NCI-H1105 treated with DMSO at 0.1 percent for 48 hours (cell line): ENCODE results near the gene OR2C1.

Experiments
- DNase-seq: peaks from one replicate; lab custom pipeline; 2025; lab: John Stamatoyannopoulos, UW

Gene OR2C1

DNA sequence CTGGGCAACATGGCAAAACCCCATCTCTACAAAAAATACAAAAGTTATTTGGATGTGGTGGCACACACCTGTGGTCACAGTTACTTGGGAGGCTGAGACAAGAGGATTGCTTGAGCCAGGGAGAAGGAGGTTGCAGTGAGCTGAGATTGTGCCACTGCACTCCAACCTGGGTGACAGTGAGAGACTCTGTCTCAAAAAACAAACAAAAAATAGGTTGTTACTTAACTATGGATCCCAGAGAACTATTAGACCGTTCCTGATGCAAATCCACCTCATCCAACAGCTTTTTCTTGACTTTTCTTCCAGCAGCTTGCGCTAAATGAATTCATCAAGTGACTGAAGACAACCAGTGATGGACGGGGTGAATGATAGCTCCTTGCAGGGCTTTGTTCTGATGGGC lies at the start of gene OR2C1:
TSS of gene OR2C1 (plus strand) at position 301 of the 400 bp plus-strand sequence. CDS start at position 353, 52 bp downstream.
- DNase-seq: no peak

DNA sequence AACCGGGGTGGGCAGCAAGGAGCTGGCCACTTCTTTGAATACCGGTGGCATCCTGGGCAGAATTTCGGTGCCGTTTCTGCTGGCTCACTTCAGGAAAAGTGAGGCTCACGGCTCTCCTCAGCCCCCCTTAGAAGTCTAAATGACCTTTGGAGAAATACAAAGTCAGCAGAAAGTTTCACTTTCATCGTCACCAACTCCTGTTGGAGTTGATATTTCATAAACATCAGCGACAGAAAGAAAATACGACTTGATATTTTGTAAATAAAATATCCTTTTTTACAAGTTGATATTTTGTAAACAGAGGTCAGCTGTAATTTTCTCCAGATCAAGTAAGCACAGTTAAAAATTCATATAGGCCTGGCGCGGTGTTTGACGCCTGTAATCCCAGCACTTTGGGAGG lies 49.6 kb upstream of the OR2C1 start:
- no peak for DNase-seq

GRCh38 chr16:3311496-3311895 lies 44.2 kb upstream of the OR2C1 start:
- DNase-seq: no peak

- DNase-seq: no peak
These were observed 38.2 kb upstream of the OR2C1 start for GRCh38 chr16:3317315-3317999.

GRCh38 chr16:3321816-3322215 lies 33.9 kb upstream of the OR2C1 start:
- no peak for DNase-seq

GRCh38 chr16:3327514-3327913 lies 28.2 kb upstream of the OR2C1 start:
- no peak for DNase-seq

- no peak for DNase-seq
These were observed 27.6 kb upstream of the OR2C1 start for GRCh38 chr16:3328104-3328503.

- no peak for DNase-seq
These were observed 27.0 kb upstream of the OR2C1 start for GRCh38 chr16:3328643-3329042.

DNA sequence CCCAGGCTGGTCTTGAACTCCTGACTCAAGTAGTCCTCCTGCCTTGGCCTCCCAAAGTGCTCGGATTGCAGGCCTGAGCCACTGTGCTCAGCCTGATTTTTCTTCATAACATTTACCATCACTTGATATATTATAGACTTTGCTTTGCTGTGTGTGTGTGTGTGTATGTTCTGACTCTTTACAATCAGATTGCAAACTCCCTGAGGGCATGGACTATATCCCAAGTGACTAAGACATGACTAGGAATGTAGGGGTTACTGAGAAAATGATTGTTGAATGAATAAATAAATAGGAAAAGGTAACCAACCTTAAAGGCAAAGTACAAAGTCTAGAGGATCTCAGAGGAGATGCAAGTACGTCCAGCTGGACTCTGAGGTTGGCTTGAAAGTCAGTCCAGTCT lies 9.6 kb upstream of the OR2C1 start:
- DNase-seq: no peak

DNA sequence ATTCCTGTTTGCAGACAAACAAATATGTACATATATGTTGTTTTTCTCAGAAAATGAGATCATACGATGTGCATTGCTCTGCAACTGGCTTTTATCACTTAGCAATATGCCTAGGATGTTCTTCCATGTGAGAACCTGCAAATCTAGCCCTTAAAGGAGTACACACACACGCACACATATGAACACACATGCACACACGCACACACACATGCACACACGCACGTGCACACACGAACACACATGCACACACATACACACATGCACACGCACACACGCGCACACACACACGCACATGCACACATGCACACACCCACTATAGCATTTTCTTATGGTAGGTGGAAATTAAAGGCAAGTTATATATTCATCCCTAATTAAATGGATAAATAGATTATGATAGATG lies 8.1 kb upstream of the OR2C1 start:
- DNase-seq: no peak

- DNase-seq: no peak
These were observed 7.0 kb upstream of the OR2C1 start for GRCh38 chr16:3348547-3349167.

GRCh38 chr16:3349175-3349574 lies 6.5 kb upstream of the OR2C1 start:
- DNase-seq: no peak

GRCh38 chr16:3356118-3356517 lies 429 bp downstream of the OR2C1 start:
- DNase-seq: no peak

DNA sequence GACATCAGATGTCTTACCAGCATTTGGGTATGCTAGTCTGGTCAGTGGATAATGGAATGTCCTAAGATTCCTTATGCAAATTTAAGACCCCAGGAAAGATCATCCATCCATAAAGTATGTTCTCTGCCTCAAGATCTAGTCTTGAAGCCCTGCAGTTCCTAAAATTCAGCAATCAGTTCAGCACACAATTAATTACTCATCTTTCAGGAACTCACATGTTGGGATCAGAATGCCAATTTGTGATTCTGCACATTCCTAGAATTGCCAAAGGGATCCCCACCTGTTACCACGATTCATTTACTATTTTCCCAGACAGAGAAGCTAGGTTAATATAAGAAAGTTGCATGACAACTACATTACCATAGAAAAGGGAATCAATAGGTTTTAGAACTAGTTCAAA lies 3.2 kb downstream of the OR2C1 start:
- DNase-seq: no peak

DNA sequence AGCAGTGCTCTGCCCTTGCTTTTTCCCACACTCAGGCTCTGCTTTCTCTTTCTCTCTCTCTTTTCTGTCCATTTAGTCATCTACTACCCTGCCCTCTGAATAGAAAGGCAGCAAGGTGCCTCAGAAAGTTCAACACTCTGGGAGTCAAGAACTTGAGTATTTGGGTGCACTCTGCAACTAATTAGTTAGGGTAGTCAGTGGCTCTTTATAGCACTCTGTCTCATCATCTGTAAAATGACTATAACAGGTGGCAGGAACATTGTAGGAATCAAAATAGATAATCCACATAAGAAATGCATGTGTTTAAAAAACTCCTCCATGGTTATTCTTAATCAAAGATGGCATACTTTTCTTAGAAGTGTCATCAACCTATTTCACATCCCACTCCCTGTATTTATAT lies 7.2 kb downstream of the OR2C1 start:
- DNase-seq: no peak

DNA sequence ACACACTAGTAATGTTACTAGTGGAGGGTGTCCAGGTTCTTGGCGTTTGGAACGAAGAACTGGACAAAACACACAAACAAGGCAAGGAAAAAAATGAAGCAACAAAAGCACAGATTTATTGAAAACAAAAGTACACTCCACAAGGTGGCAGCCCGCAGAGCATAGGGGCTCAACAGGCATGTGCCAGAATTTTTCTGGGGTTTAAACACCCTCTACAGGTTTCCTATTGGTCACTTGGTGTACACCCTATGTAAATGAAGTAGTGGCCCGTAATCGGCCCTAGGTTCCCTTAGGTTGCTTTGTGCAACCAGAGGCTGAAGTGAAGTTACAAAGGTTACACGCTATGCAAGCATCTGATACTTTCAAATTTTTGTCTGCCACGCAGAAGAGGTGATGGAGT lies 8.1 kb downstream of the OR2C1 start:
- DNase-seq: no peak

DNA sequence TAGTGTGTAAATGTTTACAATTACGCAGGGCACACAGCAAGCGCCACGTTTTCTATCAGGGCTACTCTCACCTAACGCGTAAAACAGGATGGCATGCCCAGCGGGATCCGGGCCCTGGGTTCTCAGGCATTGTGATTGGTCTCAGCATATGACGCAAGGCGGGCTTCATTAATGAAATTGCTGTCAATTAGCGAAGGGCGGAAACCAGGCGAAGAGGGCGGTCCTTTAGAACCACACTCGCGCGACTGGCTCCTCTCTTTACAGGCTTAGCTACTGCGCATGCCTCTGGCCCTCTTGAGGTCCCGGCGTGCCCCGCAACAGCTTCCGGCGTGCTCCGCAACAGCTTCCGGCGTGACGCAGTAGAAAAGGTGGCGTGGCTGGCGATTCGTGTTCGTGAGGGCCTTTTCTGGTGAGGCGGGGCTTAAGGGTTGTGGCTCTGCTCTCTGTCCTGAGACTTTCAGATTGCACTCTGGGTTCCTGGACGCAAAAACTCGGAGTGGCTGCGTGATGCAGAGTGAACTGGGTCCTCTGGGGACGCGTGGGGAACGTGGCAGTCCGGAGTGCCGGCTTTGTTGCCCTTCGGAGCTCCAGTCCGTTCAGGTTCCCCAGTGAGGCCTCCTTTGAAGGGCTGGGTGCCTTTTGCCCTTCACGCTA lies 9.2 kb downstream of the OR2C1 start:
- DNase-seq: no peak

DNA sequence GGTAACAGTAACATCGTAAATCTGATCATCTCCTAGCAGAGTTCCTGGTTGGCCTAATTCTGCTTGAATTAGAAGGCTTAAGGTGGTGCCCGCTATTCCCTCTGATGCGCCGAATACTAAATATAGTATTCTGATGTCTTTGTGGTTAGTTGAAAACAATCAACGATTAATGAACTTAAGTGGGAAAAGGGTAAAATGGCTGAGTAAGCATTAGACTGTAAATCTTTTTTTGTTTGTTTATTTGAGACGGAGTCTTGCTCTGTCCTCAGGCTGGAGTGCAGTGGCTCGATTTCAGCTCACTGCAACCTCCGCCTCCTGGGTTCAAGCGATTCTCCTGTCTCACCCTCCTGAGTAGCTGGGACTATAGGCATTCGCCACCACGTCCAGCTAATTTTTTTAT lies 13.4 kb downstream of the OR2C1 start:
- no peak for DNase-seq

- no peak for DNase-seq
These were observed 20.0 kb downstream of the OR2C1 start for GRCh38 chr16:3375680-3376079.

- DNase-seq: no peak
These were observed 22.2 kb downstream of the OR2C1 start for GRCh38 chr16:3377917-3378316.

DNA sequence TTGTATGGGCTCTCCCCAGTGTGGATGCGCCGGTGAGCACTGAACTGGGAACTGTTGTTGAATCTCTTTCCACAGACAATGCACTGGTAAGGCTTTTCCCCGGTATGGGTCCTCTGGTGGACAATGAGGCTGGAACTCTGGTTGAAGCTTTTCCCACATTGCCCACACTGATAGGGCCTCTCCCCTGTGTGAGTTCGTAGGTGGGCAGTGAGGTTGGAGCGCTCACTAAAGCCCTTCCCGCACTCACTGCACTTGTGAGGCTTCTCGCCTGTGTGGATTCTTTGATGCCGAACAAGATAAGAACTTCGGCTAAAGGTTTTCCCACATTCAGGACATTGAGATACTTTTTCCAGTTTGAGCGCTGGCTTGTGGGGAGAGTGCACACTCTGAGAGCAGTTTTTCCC lies 27.4 kb downstream of the OR2C1 start:
- DNase-seq: no peak

GRCh38 chr16:3388325-3388724 lies 32.6 kb downstream of the OR2C1 start:
- no peak for DNase-seq

GRCh38 chr16:3389663-3390338 lies 34.1 kb downstream of the OR2C1 start:
- DNase-seq: no peak
